ENCODE data around the gene PORCN. TPM values are rescaled to one million over a fixed set of nuclear protein-coding genes. Genes with fewer than 3 reads are reported as not detected.

The PORCN gene
- total RNA-seq, 1 experiment from 2014 or later, result 4.6 TPM

- Histone ChIP-seq H3K27me3 (replicated peaks; ENCODE audit: control insufficient read depth, insufficient read depth, low read length) (no peaks in the 10 kb centered on the region), H3K9me3 (no peaks in the 10 kb centered on the region), H3K4me1 (no peaks in the 10 kb centered on the region), H3K36me3 (ENCODE audit: control insufficient read depth, insufficient read depth, low read length) (no peaks in the 10 kb centered on the region), H3K4me3 (ENCODE audit: low read depth, low read length) (peak overlapping the region; percentile 25)
- BruUV-seq (replicated peaks), result no TSS peak
- no peak for TF ChIP-seq CTCF (IDR thresholded peaks at IDR 0.05; ENCODE audit: insufficient read depth in 1 of 2, low read depth in 1 of 2, low read length in 1 of 2, severe bottlenecking in 1 of 2, unreplicated experiment in 1 of 2)
- Mint-ChIP-seq H3K9me3 (ENCODE audit: unreplicated experiment) (no peaks in the 10 kb centered on the region), H3K4me1 (ENCODE audit: low read depth, unreplicated experiment) (peaks cover 8% of the 10 kb centered on the region), H3K27ac (ENCODE audit: unreplicated experiment) (peak overlapping the region; percentile 71), H3K27me3 (ENCODE audit: insufficient read depth, unreplicated experiment) (no peaks in the 10 kb centered on the region), H3K4me3 (ENCODE audit: unreplicated experiment) (peak overlapping the region; percentile 87), H3K36me3 (ENCODE audit: insufficient read depth, unreplicated experiment) (peaks cover 28% of the 10 kb centered on the region)
- ChIA-PET CTCF (interaction anchor here (0.6 to 1.6 kb wide), 7 partner anchors 13 to 910 kb away, joined by 3 to 10 read pairs (median 5); no protein-coding TSS in a partner anchor), POLR2A (interaction anchor here (0.6 to 0.9 kb wide), 4 partner anchors 36 to 652 kb away, joined by 3 to 13 read pairs (median 8); no protein-coding TSS in a partner anchor)
- no peak for DNase-seq
- intact Hi-C loops (cut with micrococcal nuclease; ENCODE audit: unreplicated experiment), result loop anchor here (1.0 to 2.0 kb wide), 2 partner anchors 36 to 448 kb away; partner anchors contain the start of gene RBM3
Observed at GRCh38 chrX:48538641-48539344, 30.0 kb downstream of the PORCN start.

- peak in 1 of 2 experiments; percentile 27 for TF ChIP-seq CTCF (IDR thresholded peaks at IDR 0.05; ENCODE audit: insufficient read depth in 1 of 2, low read depth in 1 of 2, low read length in 1 of 2, severe bottlenecking in 1 of 2, unreplicated experiment in 1 of 2)
- POLR2A ChIA-PET, result interaction anchor here (0.6 to 0.9 kb wide), 5 partner anchors 35 to 651 kb away, joined by 3 to 13 read pairs (median 8); partner anchors contain the start of gene RBM3
- Mint-ChIP-seq H3K27ac (ENCODE audit: unreplicated experiment) (peak within 1 kb of the TSS; percentile 71), H3K4me1 (ENCODE audit: low read depth, unreplicated experiment) (peaks cover 8% of the 10 kb centered on the region), H3K9me3 (ENCODE audit: unreplicated experiment) (no peaks in the 10 kb centered on the region), H3K36me3 (ENCODE audit: insufficient read depth, unreplicated experiment) (peaks cover 31% of the 10 kb centered on the region), H3K4me3 (ENCODE audit: unreplicated experiment) (peak within 1 kb of the TSS; percentile 87), H3K27me3 (ENCODE audit: insufficient read depth, unreplicated experiment) (no peaks in the 10 kb centered on the region)
- Histone ChIP-seq H3K9me3 (no peaks in the 10 kb centered on the region), H3K4me1 (no peaks in the 10 kb centered on the region), H3K4me3 (ENCODE audit: low read depth, low read length) (peak within 1 kb of the TSS; percentile 68), H3K36me3 (ENCODE audit: control insufficient read depth, insufficient read depth, low read length) (no peaks in the 10 kb centered on the region), H3K27me3 (replicated peaks; ENCODE audit: control insufficient read depth, insufficient read depth, low read length) (no peaks in the 10 kb centered on the region)
- intact Hi-C loops (cut with micrococcal nuclease; ENCODE audit: unreplicated experiment), result loop anchor here (1.0 to 2.0 kb wide), 2 partner anchors 35 to 449 kb away; partner anchors contain the start of gene RBM3
- BruUV-seq (replicated peaks), result no TSS peak
- CTCF ChIA-PET, result interaction anchor here (0.6 to 1.6 kb wide), 9 partner anchors 11 to 910 kb away, joined by 3 to 10 read pairs (median 5); no protein-coding TSS in a partner anchor
- DNase-seq, result peak; percentile 96 to 98
Observed at GRCh38 chrX:48539345-48540027, 30.7 kb downstream of the PORCN start, which contains the start of gene TBC1D25. TSS of gene TBC1D25 (plus strand) at chrX:48539714. CDS start at chrX:48539798, 84 bp downstream.

GRCh38 chrX:48540028-48540375 is 31.2 kb downstream of the PORCN start:
- peak overlapping the region; percentile 68 for H3K4me3 ChIP-seq (ENCODE audit: low read depth, low read length)
- no peak for TF ChIP-seq CTCF (IDR thresholded peaks at IDR 0.05; ENCODE audit: insufficient read depth in 1 of 2, low read depth in 1 of 2, low read length in 1 of 2, severe bottlenecking in 1 of 2, unreplicated experiment in 1 of 2)
- ChIA-PET CTCF (interaction anchor here (0.6 to 1.6 kb wide), 3 partner anchors 10 to 454 kb away, joined by 3 to 10 read pairs (median 4); no protein-coding TSS in a partner anchor), POLR2A (interaction anchor here (0.8 to 0.9 kb wide), 2 partner anchors 34 to 651 kb away, joined by 3 read pairs; partner anchors contain the start of gene RBM3)
- no peaks in the 10 kb centered on the region for H3K36me3 ChIP-seq (ENCODE audit: control insufficient read depth, insufficient read depth, low read length)
- peaks cover 8% of the 10 kb centered on the region for H3K4me1 Mint-ChIP-seq (ENCODE audit: low read depth, unreplicated experiment)
- no peaks in the 10 kb centered on the region for H3K9me3 Mint-ChIP-seq (ENCODE audit: unreplicated experiment)
- BruUV-seq (replicated peaks), result no TSS peak
- H3K4me1 ChIP-seq, result no peaks in the 10 kb centered on the region
- H3K9me3 ChIP-seq, result no peaks in the 10 kb centered on the region
- H3K36me3 Mint-ChIP-seq (ENCODE audit: insufficient read depth, unreplicated experiment), result peaks cover 36% of the 10 kb centered on the region
- H3K27me3 ChIP-seq (replicated peaks; ENCODE audit: control insufficient read depth, insufficient read depth, low read length), result no peaks in the 10 kb centered on the region
- peak overlapping the region; percentile 87 for H3K4me3 Mint-ChIP-seq (ENCODE audit: unreplicated experiment)
- DNase-seq, result no peak
- peak overlapping the region; percentile 71 for H3K27ac Mint-ChIP-seq (ENCODE audit: unreplicated experiment)
- no peaks in the 10 kb centered on the region for H3K27me3 Mint-ChIP-seq (ENCODE audit: insufficient read depth, unreplicated experiment)
- intact Hi-C loops (cut with micrococcal nuclease; ENCODE audit: unreplicated experiment), result no loop called here

Measured in Caco-2 (cell line).